HepG2 (cell line): ENCODE data around the gene CPLX3. TPM values are rescaled to one million over a fixed set of nuclear protein-coding genes. Genes with fewer than 3 reads are reported as not detected.

Source experiments
- GATAD2A ChIP-seq: IDR thresholded peaks from 2 replicates; pipeline ENCODE4 v1.6.1; 2016
- HHEX ChIP-seq: IDR thresholded peaks from 2 replicates; pipeline ENCODE4 v1.6.1; 2016; ENCODE audit warnings: control low read depth
- HNRNPL ChIP-seq: fragments of 200-400 bp; formaldehyde crosslinking; IDR thresholded peaks from 2 replicates; pipeline ENCODE4 v1.6.1; 2017; ENCODE audit warnings: mild to moderate bottlenecking, low read depth, low read length
- HNRNPLL ChIP-seq: fragments of 200-400 bp; formaldehyde crosslinking; IDR thresholded peaks from 2 replicates; pipeline ENCODE4 v1.6.1; 2017; ENCODE audit warnings: mild to moderate bottlenecking, low read depth, low read length; ENCODE audit not compliant: poor library complexity, severe bottlenecking
- HOXA7 ChIP-seq: sonication (generic); formaldehyde crosslinking; IDR thresholded peaks from 2 replicates; pipeline ENCODE4 v1.8.1; 2022; ENCODE audit warnings: mild to moderate bottlenecking, missing genetic modification reagents, moderate library complexity
- KLF6 ChIP-seq: IDR thresholded peaks from 2 replicates; pipeline ENCODE4 v1.8.0; 2016; ENCODE audit warnings: missing biosample characterization, missing genetic modification reagents
- NCOA2 ChIP-seq: sonication (generic); formaldehyde crosslinking; IDR thresholded peaks from 2 replicates; pipeline ENCODE4 v1.8.0; 2022; ENCODE audit warnings: inconsistent platforms
- SALL1 ChIP-seq: sonication (generic); formaldehyde crosslinking; IDR thresholded peaks from 2 replicates; pipeline ENCODE4 v1.8.0; 2022; ENCODE audit warnings: mild to moderate bottlenecking, missing genetic modification reagents
- TP53 ChIP-seq: sonication (generic); formaldehyde crosslinking; conservative IDR thresholded peaks from 2 replicates; pipeline ENCODE4 v1.4.0; 2020; ENCODE audit warnings: missing genetic modification reagents
- ZNF207 ChIP-seq: fragments of 450-650 bp; IDR thresholded peaks from 2 replicates; pipeline ENCODE4 v1.6.1; 2016; ENCODE audit warnings: antibody characterized with exemption, borderline replicate concordance
- ZNF235 ChIP-seq: sonication (generic); formaldehyde crosslinking; IDR thresholded peaks from 2 replicates; pipeline ENCODE4 v1.8.1; 2023; ENCODE audit warnings: mild to moderate bottlenecking, missing genetic modification reagents, borderline replicate concordance
- ZNF274 ChIP-seq: sonication (generic); formaldehyde crosslinking; IDR thresholded peaks from 2 replicates; pipeline ENCODE4 v1.5.1; 2020; ENCODE audit warnings: mild to moderate bottlenecking, missing genetic modification reagents
- ZNF432 ChIP-seq: sonication (generic); formaldehyde crosslinking; IDR thresholded peaks from 2 replicates; pipeline ENCODE4 v1.5.0; 2020; ENCODE audit warnings: missing genetic modification reagents, mild to moderate bottlenecking, borderline replicate concordance
- ZNF44 ChIP-seq: sonication (generic); formaldehyde crosslinking; IDR thresholded peaks from 2 replicates; pipeline ENCODE4 v1.5.1; 2020; ENCODE audit warnings: mild to moderate bottlenecking, missing genetic modification reagents
- ZNF501 ChIP-seq: sonication (generic); formaldehyde crosslinking; IDR thresholded peaks from 2 replicates; pipeline ENCODE4 v1.5.1; 2020; ENCODE audit warnings: mild to moderate bottlenecking, moderate library complexity, missing genetic modification reagents
- ZNF577 ChIP-seq: sonication (generic); formaldehyde crosslinking; IDR thresholded peaks from 2 replicates; pipeline ENCODE4 v1.4.0; 2020; ENCODE audit warnings: mild to moderate bottlenecking, low read depth, missing genetic modification reagents, borderline replicate concordance
- ZNF772 ChIP-seq: sonication (generic); formaldehyde crosslinking; IDR thresholded peaks from 2 replicates; pipeline ENCODE4 v1.5.0; 2020; ENCODE audit warnings: mild to moderate bottlenecking, missing genetic modification reagents
- polyA plus RNA-seq, 8 experiments: library from polyadenylated mRNA; depleted of rRNA in 3 of 8; stranded (reverse) in 7 of 8; unstranded in 1 of 8; fragments of >200 nt; fragmentation: Illumina TruSeq in 4 of 8; extraction: Trizol in 4 of 8; gene quantifications; 2 replicates each; pipeline versions ENCODE4 v1.2.1 to v1.2.3, GENCODE V29; 2011 to 2016; ENCODE audit warnings: low read depth in 4 of 8, missing spikeins in 1 of 8, mixed read lengths in 1 of 8; ENCODE audit not compliant: insufficient read depth in 1 of 8
- total RNA-seq, 5 experiments: library from RNA; depleted of rRNA; stranded (reverse); fragments of >200 nt; fragmentation: Illumina TruSeq; extraction: Trizol; gene quantifications; 2 replicates each; pipeline ENCODE4 v1.2.3, GENCODE V29; 2016; ENCODE audit warnings: low read depth in 1 of 5
- TF ChIP-seq, protein P1 (sequence below): sonication (generic); formaldehyde crosslinking; conservative IDR thresholded peaks from 2 replicates; pipeline ENCODE4 v1.4.0; 2020; ENCODE audit warnings: missing genetic modification reagents
- TF ChIP-seq, protein P2 (sequence below): sonication (generic); formaldehyde crosslinking; IDR thresholded peaks from 2 replicates; pipeline ENCODE4 v1.4.0; 2020; ENCODE audit warnings: mild to moderate bottlenecking, missing genetic modification reagents
- TF ChIP-seq, protein P3 (sequence below): IDR thresholded peaks from 2 replicates; pipeline ENCODE4 v1.6.1; 2016; ENCODE audit warnings: low read depth, control low read depth
- TF ChIP-seq, protein P4 (sequence below), 2 experiments: sonication (generic) in 1 of 2; formaldehyde crosslinking in 1 of 2; IDR thresholded peaks; 2 replicates each; pipeline versions ENCODE4 v1.4.0 to v1.6.1; 2018 to 2020; ENCODE audit warnings: missing genetic modification reagents in 2 of 2, borderline replicate concordance in 1 of 2, low read depth in 1 of 2, mild to moderate bottlenecking in 1 of 2, missing biosample characterization in 1 of 2
- TF ChIP-seq, protein P5 (sequence below): sonication (generic); formaldehyde crosslinking; IDR thresholded peaks from 2 replicates; pipeline ENCODE4 v1.4.0; 2020; ENCODE audit warnings: missing genetic modification reagents, mild to moderate bottlenecking, borderline replicate concordance

Gene CPLX3
- total and polyA plus RNA-seq, 2 of the 13 experiments (the other 11 are each of a cell fraction or from before 2014, with no cell fraction given), result not detected

DNA sequence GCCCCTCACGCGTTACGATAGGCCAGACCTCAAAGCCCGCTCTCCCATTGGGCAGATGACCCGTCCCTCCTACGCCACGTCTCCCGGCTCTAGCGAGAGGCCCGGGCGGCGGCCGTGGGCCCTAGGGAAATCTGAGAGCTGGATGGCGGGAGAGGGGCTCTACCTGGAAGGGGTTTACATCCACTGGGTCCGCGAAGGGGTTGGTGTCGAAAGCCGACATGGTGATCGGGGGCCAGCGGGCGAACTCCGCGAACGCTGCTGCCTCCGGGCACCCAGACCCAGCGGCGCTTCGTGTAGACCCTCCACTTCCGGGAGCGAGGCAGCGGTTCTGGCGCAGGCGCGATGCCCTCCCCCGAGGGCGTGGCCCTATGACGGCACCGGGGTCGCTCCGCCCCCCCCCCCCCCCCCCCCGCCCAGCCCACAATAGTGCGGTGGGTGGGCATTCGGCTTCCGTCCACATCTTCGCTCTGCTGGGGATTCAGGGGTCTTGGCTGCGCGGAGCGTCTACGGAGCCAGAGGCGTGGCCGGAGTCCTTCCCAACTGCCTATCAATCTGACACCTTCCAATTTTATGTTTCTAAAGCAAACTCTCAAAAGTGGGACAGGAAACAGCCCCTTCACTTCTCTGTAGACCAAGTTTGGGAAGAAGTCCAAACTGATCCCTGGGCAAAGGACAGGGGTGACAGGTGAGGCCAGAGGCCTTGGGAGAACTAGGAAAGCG lies 46.8 kb downstream of the CPLX3 start, which contains the start of gene SCAMP2 (continued):
- TF ChIP-seq ZNF235 (CRISPR knock-in tag) (no peak), ZNF207 (no peak), HNRNPL (no peak), HHEX (CRISPR knock-in tag) (no peak), ZNF44 (peak; percentile 79; the same call in 1 of the 2 replicates), ZNF274 (CRISPR knock-in tag) (peak; percentile 57; the same call in 1 of the 2 replicates), GATAD2A (CRISPR knock-in tag) (0 out of 2 replicates have a peak, but pooled peaks have one; percentile 10), KLF6 (CRISPR knock-in tag) (peak; percentile 77), HOXA7 (CRISPR knock-in tag) (no peak), TP53 (CRISPR knock-in tag) (no peak), NCOA2 (CRISPR knock-in tag) (peak; percentile 48; the same call in 1 of the 2 replicates), SALL1 (CRISPR knock-in tag) (peak; percentile 70; the same call in 1 of the 2 replicates), ZNF577 (CRISPR knock-in tag) (no peak), HNRNPLL (peak; percentile 66), ZNF772 (CRISPR knock-in tag) (peak; percentile 71; the same call in 1 of the 2 replicates), ZNF501 (CRISPR knock-in tag) (peak; percentile 19; the same call in 1 of the 2 replicates), ZNF432 (CRISPR knock-in tag) (no peak)
- TF ChIP-seq, protein P1, sequence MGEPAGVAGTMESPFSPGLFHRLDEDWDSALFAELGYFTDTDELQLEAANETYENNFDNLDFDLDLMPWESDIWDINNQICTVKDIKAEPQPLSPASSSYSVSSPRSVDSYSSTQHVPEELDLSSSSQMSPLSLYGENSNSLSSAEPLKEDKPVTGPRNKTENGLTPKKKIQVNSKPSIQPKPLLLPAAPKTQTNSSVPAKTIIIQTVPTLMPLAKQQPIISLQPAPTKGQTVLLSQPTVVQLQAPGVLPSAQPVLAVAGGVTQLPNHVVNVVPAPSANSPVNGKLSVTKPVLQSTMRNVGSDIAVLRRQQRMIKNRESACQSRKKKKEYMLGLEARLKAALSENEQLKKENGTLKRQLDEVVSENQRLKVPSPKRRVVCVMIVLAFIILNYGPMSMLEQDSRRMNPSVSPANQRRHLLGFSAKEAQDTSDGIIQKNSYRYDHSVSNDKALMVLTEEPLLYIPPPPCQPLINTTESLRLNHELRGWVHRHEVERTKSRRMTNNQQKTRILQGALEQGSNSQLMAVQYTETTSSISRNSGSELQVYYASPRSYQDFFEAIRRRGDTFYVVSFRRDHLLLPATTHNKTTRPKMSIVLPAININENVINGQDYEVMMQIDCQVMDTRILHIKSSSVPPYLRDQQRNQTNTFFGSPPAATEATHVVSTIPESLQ (CRISPR knock-in tag), result no peak
- TF ChIP-seq, protein P2, sequence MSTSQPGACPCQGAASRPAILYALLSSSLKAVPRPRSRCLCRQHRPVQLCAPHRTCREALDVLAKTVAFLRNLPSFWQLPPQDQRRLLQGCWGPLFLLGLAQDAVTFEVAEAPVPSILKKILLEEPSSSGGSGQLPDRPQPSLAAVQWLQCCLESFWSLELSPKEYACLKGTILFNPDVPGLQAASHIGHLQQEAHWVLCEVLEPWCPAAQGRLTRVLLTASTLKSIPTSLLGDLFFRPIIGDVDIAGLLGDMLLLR, result 0 out of 2 replicates have a peak, but pooled peaks have one; percentile 36
- TF ChIP-seq, protein P3, sequence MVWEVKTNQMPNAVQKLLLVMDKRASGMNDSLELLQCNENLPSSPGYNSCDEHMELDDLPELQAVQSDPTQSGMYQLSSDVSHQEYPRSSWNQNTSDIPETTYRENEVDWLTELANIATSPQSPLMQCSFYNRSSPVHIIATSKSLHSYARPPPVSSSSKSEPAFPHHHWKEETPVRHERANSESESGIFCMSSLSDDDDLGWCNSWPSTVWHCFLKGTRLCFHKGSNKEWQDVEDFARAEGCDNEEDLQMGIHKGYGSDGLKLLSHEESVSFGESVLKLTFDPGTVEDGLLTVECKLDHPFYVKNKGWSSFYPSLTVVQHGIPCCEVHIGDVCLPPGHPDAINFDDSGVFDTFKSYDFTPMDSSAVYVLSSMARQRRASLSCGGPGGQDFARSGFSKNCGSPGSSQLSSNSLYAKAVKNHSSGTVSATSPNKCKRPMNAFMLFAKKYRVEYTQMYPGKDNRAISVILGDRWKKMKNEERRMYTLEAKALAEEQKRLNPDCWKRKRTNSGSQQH (CRISPR knock-in tag), result no peak
- TF ChIP-seq, protein P4, sequence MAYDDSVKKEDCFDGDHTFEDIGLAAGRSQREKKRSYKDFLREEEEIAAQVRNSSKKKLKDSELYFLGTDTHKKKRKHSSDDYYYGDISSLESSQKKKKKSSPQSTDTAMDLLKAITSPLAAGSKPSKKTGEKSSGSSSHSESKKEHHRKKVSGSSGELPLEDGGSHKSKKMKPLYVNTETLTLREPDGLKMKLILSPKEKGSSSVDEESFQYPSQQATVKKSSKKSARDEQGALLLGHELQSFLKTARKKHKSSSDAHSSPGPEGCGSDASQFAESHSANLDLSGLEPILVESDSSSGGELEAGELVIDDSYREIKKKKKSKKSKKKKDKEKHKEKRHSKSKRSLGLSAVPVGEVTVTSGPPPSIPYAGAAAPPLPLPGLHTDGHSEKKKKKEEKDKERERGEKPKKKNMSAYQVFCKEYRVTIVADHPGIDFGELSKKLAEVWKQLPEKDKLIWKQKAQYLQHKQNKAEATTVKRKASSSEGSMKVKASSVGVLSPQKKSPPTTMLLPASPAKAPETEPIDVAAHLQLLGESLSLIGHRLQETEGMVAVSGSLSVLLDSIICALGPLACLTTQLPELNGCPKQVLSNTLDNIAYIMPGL (CRISPR knock-in tag; IDR thresholded peaks at IDR 0.05; ENCODE audit: borderline replicate concordance in 1 of 2, low read depth in 1 of 2), result peak in 1 of 2 experiments; percentile 58; a peak in 2 of 4 replicates
- TF ChIP-seq, protein P5, sequence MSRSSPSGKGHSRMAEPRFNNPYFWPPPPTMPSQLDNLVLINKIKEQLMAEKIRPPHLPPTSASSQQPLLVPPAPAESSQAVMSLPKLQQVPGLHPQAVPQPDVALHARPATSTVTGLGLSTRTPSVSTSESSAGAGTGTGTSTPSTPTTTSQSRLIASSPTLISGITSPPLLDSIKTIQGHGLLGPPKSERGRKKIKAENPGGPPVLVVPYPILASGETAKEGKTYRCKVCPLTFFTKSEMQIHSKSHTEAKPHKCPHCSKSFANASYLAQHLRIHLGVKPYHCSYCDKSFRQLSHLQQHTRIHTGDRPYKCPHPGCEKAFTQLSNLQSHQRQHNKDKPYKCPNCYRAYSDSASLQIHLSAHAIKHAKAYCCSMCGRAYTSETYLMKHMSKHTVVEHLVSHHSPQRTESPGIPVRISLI (CRISPR knock-in tag), result no peak
